BLaER1 treated with 17β-estradiol and CSF1 and Interleukin-3, amounts not matched to agents 10 nM and 100 nM (cell line): ENCODE measurements around the gene ASB5.
"Not testable (repeated sequence)": the region's sequence is repeated elsewhere in the genome, so short reads cannot be mapped to it uniquely, and the experiment has no call there.

Source experiments
- H3K27ac ChIP-seq, 11 experiments: shearing (Covaris generic); formaldehyde crosslinking; 2 replicates each; pipeline ENCODE4 v1.8.1; 2022
- H3K27me3 ChIP-seq, 11 experiments: shearing (Covaris generic); formaldehyde crosslinking; 2 replicates each; pipeline ENCODE4 v1.8.1; 2022
- H3K36me3 ChIP-seq, 11 experiments: shearing (Covaris generic); formaldehyde crosslinking; 2 replicates each; pipeline ENCODE4 v1.8.1; 2022
- H3K4me1 ChIP-seq, 10 experiments: shearing (Covaris generic); formaldehyde crosslinking; 2 replicates each; pipeline ENCODE4 v1.8.1; 2022
- H3K4me2 ChIP-seq, 11 experiments: shearing (Covaris generic); formaldehyde crosslinking; 2 replicates each; pipeline ENCODE4 v1.8.1; 2022
- H3K4me3 ChIP-seq, 10 experiments: shearing (Covaris generic); formaldehyde crosslinking; 2 replicates each; pipeline ENCODE4 v1.8.1; 2022
- H3K9ac ChIP-seq, 11 experiments: shearing (Covaris generic); formaldehyde crosslinking; 2 replicates each; pipeline ENCODE4 v1.8.1; 2022
- H3K9me3 ChIP-seq, 11 experiments: shearing (Covaris generic); formaldehyde crosslinking; replicated peaks in 1 of 11; 2 replicates each; pipeline ENCODE4 v1.8.1; 2022
- H4K20me1 ChIP-seq, 11 experiments: shearing (Covaris generic); formaldehyde crosslinking; 2 replicates each; pipeline ENCODE4 v1.8.1; 2022
- Cebpa-rat ChIP-seq, 11 experiments: shearing (Covaris generic); IDR thresholded peaks; 2 replicates each; pipeline ENCODE4 v1.8.1; 2022

The ASB5 gene

DNA sequence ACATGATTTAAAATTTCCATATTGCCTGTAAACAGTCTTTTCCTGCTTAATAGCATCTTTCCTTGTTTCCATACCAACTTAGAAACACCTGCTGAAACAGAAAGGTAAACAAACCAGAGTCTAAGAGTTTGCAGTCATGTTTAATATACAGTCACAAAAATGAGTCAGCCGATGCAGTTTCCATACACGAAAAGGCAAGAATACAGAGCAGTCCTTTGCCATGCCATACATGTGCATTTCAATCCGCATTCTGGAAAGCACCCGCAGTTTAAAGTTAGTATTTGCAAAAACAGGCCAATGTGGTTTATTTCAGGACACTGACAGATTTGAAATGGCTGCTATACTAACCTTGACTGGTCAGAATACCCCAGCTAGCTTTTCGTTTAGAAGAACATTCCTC is 32.1 kb downstream of the ASB5 start:
- no peak for TF ChIP-seq Cebpa-rat (IDR thresholded peaks at IDR 0.05)
- Histone ChIP-seq H3K4me2 (no peak overlapping the region), H3K9ac (no peak overlapping the region), H3K4me1 (peaks cover 0 to 5% (median 0%) of the 10 kb centered on the region in 10 experiments; a peak in 1 of 20 replicates), H4K20me1 (no peaks in the 10 kb centered on the region), H3K4me3 (no peak overlapping the region), H3K36me3 (no peaks in the 10 kb centered on the region), H3K9me3 (no peaks in the 10 kb centered on the region), H3K27me3 (no peaks in the 10 kb centered on the region), H3K27ac (no peak overlapping the region)

- no peaks in the 10 kb centered on the region for H3K27me3 ChIP-seq
- H3K4me1 ChIP-seq: no peaks in the 10 kb centered on the region
- TF ChIP-seq Cebpa-rat (IDR thresholded peaks at IDR 0.05): no peak
- H4K20me1 ChIP-seq: no peaks in the 10 kb centered on the region
- H3K4me3 ChIP-seq: no peak overlapping the region
- no peaks in the 10 kb centered on the region for H3K36me3 ChIP-seq
- H3K27ac ChIP-seq: no peak overlapping the region
- H3K9ac ChIP-seq: no peak overlapping the region
- no peak overlapping the region for H3K4me2 ChIP-seq
- H3K9me3 ChIP-seq: no peaks in the 10 kb centered on the region
Observed at GRCh38 chr4:176230836-176231235, 38.2 kb downstream of the ASB5 start.

- no peak for TF ChIP-seq Cebpa-rat (IDR thresholded peaks at IDR 0.05)
- Histone ChIP-seq H4K20me1 (no peaks in the 10 kb centered on the region), H3K27ac (no peak overlapping the region), H3K36me3 (no peaks in the 10 kb centered on the region), H3K4me3 (no peak overlapping the region), H3K4me1 (no peaks in the 10 kb centered on the region), H3K9me3 (no peaks in the 10 kb centered on the region), H3K9ac (no peak overlapping the region), H3K27me3 (no peaks in the 10 kb centered on the region), H3K4me2 (no peak overlapping the region)
Observed at GRCh38 chr4:176229645-176230044, 39.4 kb downstream of the ASB5 start.

DNA sequence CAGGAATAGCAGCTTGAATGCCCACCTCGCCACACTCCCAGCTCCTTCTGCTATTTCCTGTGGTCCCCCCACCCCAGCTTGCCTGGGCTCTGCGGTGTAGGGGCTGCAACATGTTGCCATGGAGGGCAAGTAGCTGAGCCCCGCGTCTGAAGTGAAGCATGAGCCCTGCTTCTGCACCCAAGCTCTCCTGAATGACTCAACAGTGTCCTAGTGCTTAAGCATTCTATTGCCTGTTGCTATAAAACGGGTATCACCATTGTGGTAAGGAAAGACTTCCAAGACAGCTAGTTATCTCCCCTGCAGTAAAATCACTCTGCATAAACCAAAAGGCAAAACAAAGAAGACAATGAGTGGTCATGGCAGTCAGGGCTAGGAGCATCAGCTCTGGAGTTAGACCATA is 42.3 kb downstream of the ASB5 start:
- Histone ChIP-seq H3K27me3 (no peaks in the 10 kb centered on the region), H3K36me3 (no peaks in the 10 kb centered on the region), H3K4me3 (no peak overlapping the region), H3K4me2 (no peak overlapping the region), H4K20me1 (no peaks in the 10 kb centered on the region), H3K4me1 (no peaks in the 10 kb centered on the region), H3K27ac (no peak overlapping the region), H3K9ac (no peak overlapping the region), H3K9me3 (no peaks in the 10 kb centered on the region)
- no peak for TF ChIP-seq Cebpa-rat (IDR thresholded peaks at IDR 0.05)

- no peaks in the 10 kb centered on the region for H3K4me1 ChIP-seq
- TF ChIP-seq Cebpa-rat (IDR thresholded peaks at IDR 0.05): no peak
- no peaks in the 10 kb centered on the region for H3K27me3 ChIP-seq
- no peaks in the 10 kb centered on the region for H3K9me3 ChIP-seq
- H3K9ac ChIP-seq: no peak overlapping the region
- no peak overlapping the region for H3K4me2 ChIP-seq
- no peak overlapping the region for H3K4me3 ChIP-seq
- H3K27ac ChIP-seq: no peak overlapping the region
- H3K36me3 ChIP-seq: no peaks in the 10 kb centered on the region
- H4K20me1 ChIP-seq: no peaks in the 10 kb centered on the region
Observed at GRCh38 chr4:176223561-176223960, 45.5 kb downstream of the ASB5 start.

DNA sequence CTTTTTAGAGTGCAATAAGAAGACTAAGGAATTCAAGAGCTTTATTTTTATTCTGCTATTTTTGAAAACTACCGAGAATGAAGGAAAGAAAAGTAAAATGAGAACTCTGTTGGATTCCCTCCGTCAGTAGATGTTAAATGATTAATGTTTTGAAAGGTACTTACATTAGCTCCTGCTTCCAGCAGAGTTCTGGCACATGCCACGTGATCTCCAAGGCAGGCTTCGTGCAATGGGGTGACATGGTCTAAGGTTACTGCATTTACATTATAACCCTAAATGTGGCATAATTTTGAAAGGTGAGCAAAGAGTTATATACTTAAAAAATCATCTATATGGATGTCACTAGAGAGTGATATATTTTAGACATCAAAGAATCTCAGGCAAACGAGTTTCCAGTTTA is 46.9 kb downstream of the ASB5 start:
- H3K4me1 ChIP-seq: no peaks in the 10 kb centered on the region
- no peak overlapping the region for H3K4me2 ChIP-seq
- H3K27ac ChIP-seq: no peak overlapping the region
- no peak for TF ChIP-seq Cebpa-rat (IDR thresholded peaks at IDR 0.05)
- no peaks in the 10 kb centered on the region for H3K9me3 ChIP-seq
- H3K27me3 ChIP-seq: no peaks in the 10 kb centered on the region
- H3K4me3 ChIP-seq: no peak overlapping the region
- no peak overlapping the region for H3K9ac ChIP-seq
- H4K20me1 ChIP-seq: no peaks in the 10 kb centered on the region
- no peaks in the 10 kb centered on the region for H3K36me3 ChIP-seq

DNA sequence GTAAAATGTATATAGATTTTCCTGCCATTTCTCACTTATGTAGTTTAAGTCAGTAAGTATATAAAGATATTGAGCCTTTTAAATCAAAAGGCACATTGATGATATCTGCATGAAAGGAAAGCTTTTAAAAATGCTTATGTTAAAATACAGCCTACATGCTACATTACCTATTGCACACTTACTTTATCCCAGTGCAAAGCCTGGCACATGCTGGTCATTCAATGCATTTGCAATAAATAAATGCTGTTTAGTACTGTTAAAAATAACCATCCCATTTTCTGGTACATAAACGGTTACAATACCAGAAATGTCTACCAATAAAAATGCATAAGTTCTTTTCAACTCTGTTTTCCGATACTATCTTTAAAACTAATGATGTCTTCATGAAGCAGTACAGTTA is 51.5 kb downstream of the ASB5 start:
- peaks cover 0 to 4% (median 2%) of the 10 kb centered on the region in 11 experiments; a peak in 12 of 22 replicates for H3K9me3 ChIP-seq
- no peaks in the 10 kb centered on the region for H3K27me3 ChIP-seq
- H3K4me2 ChIP-seq: no peak overlapping the region
- TF ChIP-seq Cebpa-rat (IDR thresholded peaks at IDR 0.05): no peak
- no peaks in the 10 kb centered on the region for H3K4me1 ChIP-seq
- no peaks in the 10 kb centered on the region for H3K36me3 ChIP-seq
- H3K4me3 ChIP-seq: no peak overlapping the region
- no peak overlapping the region for H3K9ac ChIP-seq
- H4K20me1 ChIP-seq: no peaks in the 10 kb centered on the region
- no peak overlapping the region for H3K27ac ChIP-seq

DNA sequence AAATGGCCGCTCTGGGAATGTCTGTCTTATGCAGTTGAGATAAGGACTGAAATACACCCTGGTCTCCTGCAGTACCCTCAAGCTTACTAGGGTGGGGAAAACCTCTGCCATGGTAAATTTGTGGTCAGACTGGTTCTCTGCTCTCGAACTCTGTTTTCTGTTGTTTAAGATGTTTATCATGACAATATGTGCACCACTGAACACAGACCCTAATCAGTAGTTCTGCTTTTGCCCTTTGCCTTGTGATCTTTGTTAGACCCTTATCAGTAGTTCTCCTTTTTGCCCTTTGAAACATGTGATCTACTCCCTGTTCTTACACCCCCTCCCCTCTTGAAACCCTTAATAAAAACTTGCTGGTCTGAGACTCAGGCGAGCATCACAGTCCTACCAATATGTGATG is 56.7 kb downstream of the ASB5 start:
- not testable (repeated sequence) for H4K20me1 ChIP-seq, H3K36me3 ChIP-seq, H3K9ac ChIP-seq, H3K4me3 ChIP-seq, H3K27me3 ChIP-seq, H3K27ac ChIP-seq, H3K4me1 ChIP-seq, H3K4me2 ChIP-seq
- peaks cover 0 to 14% (median 9%) of the 10 kb centered on the region in 11 experiments; a peak in 13 of 22 replicates for H3K9me3 ChIP-seq

DNA sequence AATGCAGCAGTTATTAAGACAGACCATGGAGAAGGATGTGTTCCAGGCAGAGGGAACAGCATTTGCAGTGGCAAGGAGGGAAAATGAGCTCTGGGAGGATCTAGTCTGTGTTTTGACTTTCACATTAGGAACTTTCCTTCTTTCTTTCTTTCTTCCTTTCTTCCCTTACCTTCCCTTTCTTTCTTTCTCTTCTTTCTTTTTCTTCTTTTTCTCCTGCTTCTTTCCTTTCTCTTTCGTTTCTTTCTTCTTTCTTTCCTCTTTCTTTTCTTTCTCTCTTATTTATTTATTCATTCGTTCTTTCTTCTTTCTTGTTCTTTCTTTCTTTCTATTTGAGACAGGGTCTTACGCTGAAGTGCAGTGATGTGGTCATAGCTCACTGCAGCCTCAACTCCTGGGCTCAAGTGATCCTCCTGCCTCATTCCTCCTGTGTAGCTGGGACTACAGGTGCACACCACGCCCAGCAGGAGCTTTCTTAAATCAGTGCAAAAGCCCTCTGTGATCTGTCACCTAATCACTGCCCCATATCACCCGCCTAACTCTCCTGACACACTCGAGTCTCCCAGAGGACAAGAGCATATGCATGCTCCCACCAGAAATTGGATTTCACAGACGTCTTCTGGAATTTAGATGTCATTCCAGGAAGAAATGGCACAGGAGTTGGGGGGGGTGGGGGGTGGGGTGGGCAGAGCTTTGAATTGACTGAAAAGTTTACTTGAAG is 58.3 kb downstream of the ASB5 start:
- no peak for TF ChIP-seq Cebpa-rat (IDR thresholded peaks at IDR 0.05)
- H3K27ac ChIP-seq: no peak overlapping the region

DNA sequence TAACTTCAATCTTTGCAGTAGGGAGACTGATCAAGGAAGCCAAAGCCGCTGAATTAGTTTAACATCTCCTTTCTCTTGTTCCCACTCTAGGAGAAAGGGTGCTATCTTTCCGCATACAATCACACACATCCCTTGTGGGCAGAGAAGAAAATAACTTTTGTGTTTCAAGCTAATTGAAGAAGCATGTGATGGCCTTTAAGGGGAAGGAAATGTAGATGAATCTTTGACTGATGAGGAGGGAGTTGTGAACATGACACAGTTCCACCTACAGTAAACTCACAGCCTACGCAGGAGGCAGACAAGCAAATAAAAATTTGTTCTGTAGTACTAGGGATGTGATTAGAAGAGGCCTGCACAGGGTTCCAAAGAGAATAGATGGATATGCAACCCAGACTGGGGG is 58.9 kb downstream of the ASB5 start:
- Histone ChIP-seq H3K4me2 (no peak overlapping the region; a peak in 1 of 22 replicates), H3K4me1 (peaks cover 0 to 7% (median 0%) of the 10 kb centered on the region in 10 experiments; a peak in 2 of 20 replicates), H3K4me3 (no peak overlapping the region), H3K9ac (no peak overlapping the region), H3K9me3 (peaks cover 0 to 14% (median 9%) of the 10 kb centered on the region in 11 experiments; a peak in 13 of 22 replicates), H4K20me1 (no peaks in the 10 kb centered on the region), H3K27ac (no peak overlapping the region), H3K27me3 (no peaks in the 10 kb centered on the region), H3K36me3 (no peaks in the 10 kb centered on the region)
- no peak for TF ChIP-seq Cebpa-rat (IDR thresholded peaks at IDR 0.05)

More for the DNA sequence above, 58.3 kb downstream of the ASB5 start:
- H3K27me3 ChIP-seq: no peaks in the 10 kb centered on the region
- H3K36me3 ChIP-seq: no peaks in the 10 kb centered on the region
- H4K20me1 ChIP-seq: no peaks in the 10 kb centered on the region
- H3K4me1 ChIP-seq: peaks cover 0 to 7% (median 0%) of the 10 kb centered on the region in 10 experiments; a peak in 2 of 20 replicates
- H3K4me3 ChIP-seq: no peak overlapping the region
- peaks cover 0 to 14% (median 9%) of the 10 kb centered on the region in 11 experiments; a peak in 13 of 22 replicates for H3K9me3 ChIP-seq
- no peak overlapping the region; a peak in 1 of 22 replicates for H3K4me2 ChIP-seq
- H3K9ac ChIP-seq: no peak overlapping the region
